Suppressor macrophage treated with lipopolysaccharide for 1 hour (primary cell): ENCODE data around the gene NR1D1.
A peak's percentile ranks its signal among the peaks of the same experiment; 100 is the strongest.
"Not testable (repeated sequence)": the region's sequence is repeated elsewhere in the genome, so short reads cannot be mapped to it uniquely, and the experiment has no call there.

Experiments used
- DNase-seq, 3 donors: peaks; one replicate each; pipeline ENCODE4 v3.0.0-alpha.2; 2020 to 2022

The NR1D1 gene

GRCh38 chr17:40100419-40100668, at the start of gene NR1D1:
NR1D1 (minus strand) TSS chr17:40100589; CDS start chr17:40100094, 495 bp downstream.
- DNase-seq = no peak

- no peak for DNase-seq
These were observed 48.1 kb upstream of the NR1D1 start for GRCh38 chr17:40148527-40148926.

GRCh38 chr17:40145476-40145875, 45.1 kb upstream of the NR1D1 start:
- no peak for DNase-seq

- DNase-seq = not testable (repeated sequence)
These were observed 42.8 kb upstream of the NR1D1 start for GRCh38 chr17:40143166-40143565.

GRCh38 chr17:40139566-40140058, 39.2 kb upstream of the NR1D1 start:
- DNase-seq = no peak

GRCh38 chr17:40135817-40136216, 35.4 kb upstream of the NR1D1 start:
- DNase-seq = no peak

- no peak for DNase-seq
These were observed 33.8 kb upstream of the NR1D1 start for GRCh38 chr17:40134184-40134583.

GRCh38 chr17:40130352-40131042, 30.1 kb upstream of the NR1D1 start:
- peak; percentile 82 to 90 (median 89) for DNase-seq

- no peak for DNase-seq
These were observed 29.1 kb upstream of the NR1D1 start for GRCh38 chr17:40129498-40129897.

- peak in 1 of 3 donors; percentile 43 for DNase-seq
These were observed 24.1 kb upstream of the NR1D1 start for GRCh38 chr17:40124279-40125141.

GRCh38 chr17:40123811-40124114, 23.4 kb upstream of the NR1D1 start:
- no peak for DNase-seq

- peak; percentile 45 to 62 (median 50) for DNase-seq
These were observed 22.8 kb upstream of the NR1D1 start for GRCh38 chr17:40122999-40123810.

GRCh38 chr17:40122136-40122998, 22.0 kb upstream of the NR1D1 start:
- peak; percentile 68 to 83 (median 70) for DNase-seq

- DNase-seq = peak; percentile 85 to 94 (median 90)
These were observed 21.1 kb upstream of the NR1D1 start, which contains the start of gene MSL1 for GRCh38 chr17:40121181-40122135. MSL1 (plus strand) TSS chr17:40121971; CDS start chr17:40122613, 642 bp downstream.

GRCh38 chr17:40115101-40115436, 14.7 kb upstream of the NR1D1 start:
- no peak for DNase-seq

- no peak for DNase-seq
These were observed 13.5 kb upstream of the NR1D1 start for GRCh38 chr17:40113907-40114245.

GRCh38 chr17:40113110-40113906, 12.9 kb upstream of the NR1D1 start:
- DNase-seq = peak; percentile 94 to 95 (median 95)

GRCh38 chr17:40112718-40113109, 12.3 kb upstream of the NR1D1 start:
- DNase-seq = no peak

GRCh38 chr17:40112191-40112711, 11.9 kb upstream of the NR1D1 start:
- no peak for DNase-seq
